ENCODE measurements around the gene ZNF791.

- no peak for TF ChIP-seq CTCF (IDR thresholded peaks at IDR 0.05 in 8 of 11, conservative IDR thresholded peaks at IDR 0.05 in 3 of 11)
- peak in 1 of 3 donors; percentile 27 for TF ChIP-seq POLR2AphosphoS5 (IDR thresholded peaks at IDR 0.05)
- no peak for TF ChIP-seq POLR2A (IDR thresholded peaks at IDR 0.05)
Observed at GRCh38 chr19:12664406-12665280, 53.9 kb downstream of the ZNF791 start.
